Tibial nerve (tissue), 4 donors: ENCODE measurements around the gene ELP4.

ENCODE experiments used
- EP300 ChIP-seq, 2 donors: sonication (generic); formaldehyde crosslinking; IDR thresholded peaks; one replicate each; pipeline ENCODE4 v1.6.1; 2017; ENCODE audit warnings: antibody characterized with exemption in 2 of 2, mild to moderate bottlenecking in 1 of 2
- POLR2A ChIP-seq, 2 donors: fragments of 450-650 bp; IDR thresholded peaks; one replicate each; pipeline ENCODE4 v1.6.1; 2017; ENCODE audit warnings: antibody characterized with exemption in 2 of 2, mild to moderate bottlenecking in 2 of 2, moderate library complexity in 2 of 2
- TF ChIP-seq, protein P1 (sequence below), 5 experiments: fragments of 200-600 bp in 3 of 5; fragments of 450-650 bp in 2 of 5; sonication (generic) in 3 of 5; IDR thresholded peaks; one replicate each; pipeline ENCODE4 v1.5.1; 2016 to 2019; ENCODE audit warnings: antibody characterized with exemption in 5 of 5, mild to moderate bottlenecking in 3 of 5, moderate library complexity in 2 of 5

DNA sequence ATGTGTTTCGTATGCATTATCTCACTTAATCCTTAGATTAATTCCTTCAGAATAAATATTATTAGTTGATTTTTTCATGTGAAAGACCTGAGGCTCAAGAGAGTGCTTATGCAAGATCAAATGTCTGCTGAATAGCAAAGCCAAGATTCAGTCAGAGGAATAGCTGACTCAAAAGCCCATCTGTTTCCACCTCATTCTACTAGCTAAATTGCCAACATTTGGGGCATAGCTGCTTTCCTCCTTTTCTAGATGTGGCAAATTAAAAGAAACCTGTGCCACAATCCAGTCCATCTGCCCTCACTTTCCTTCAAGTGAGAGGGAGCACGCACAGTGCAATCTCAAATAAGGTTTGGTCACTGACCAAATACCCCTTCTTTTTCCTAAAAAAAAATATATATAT, 180.5 kb downstream of the ELP4 start:
- no peak for TF ChIP-seq POLR2A (IDR thresholded peaks at IDR 0.05)
- TF ChIP-seq, protein P1, sequence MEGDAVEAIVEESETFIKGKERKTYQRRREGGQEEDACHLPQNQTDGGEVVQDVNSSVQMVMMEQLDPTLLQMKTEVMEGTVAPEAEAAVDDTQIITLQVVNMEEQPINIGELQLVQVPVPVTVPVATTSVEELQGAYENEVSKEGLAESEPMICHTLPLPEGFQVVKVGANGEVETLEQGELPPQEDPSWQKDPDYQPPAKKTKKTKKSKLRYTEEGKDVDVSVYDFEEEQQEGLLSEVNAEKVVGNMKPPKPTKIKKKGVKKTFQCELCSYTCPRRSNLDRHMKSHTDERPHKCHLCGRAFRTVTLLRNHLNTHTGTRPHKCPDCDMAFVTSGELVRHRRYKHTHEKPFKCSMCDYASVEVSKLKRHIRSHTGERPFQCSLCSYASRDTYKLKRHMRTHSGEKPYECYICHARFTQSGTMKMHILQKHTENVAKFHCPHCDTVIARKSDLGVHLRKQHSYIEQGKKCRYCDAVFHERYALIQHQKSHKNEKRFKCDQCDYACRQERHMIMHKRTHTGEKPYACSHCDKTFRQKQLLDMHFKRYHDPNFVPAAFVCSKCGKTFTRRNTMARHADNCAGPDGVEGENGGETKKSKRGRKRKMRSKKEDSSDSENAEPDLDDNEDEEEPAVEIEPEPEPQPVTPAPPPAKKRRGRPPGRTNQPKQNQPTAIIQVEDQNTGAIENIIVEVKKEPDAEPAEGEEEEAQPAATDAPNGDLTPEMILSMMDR (IDR thresholded peaks at IDR 0.05), result no peak
- TF ChIP-seq EP300 (IDR thresholded peaks at IDR 0.05), result no peak
